Subcutaneous abdominal adipose tissue (tissue), 5 donors: Measurements from ENCODE around the gene MAN1A1.
A peak's percentile ranks its signal among the peaks of the same experiment; 100 is the strongest.
"Not testable (repeated sequence)": the region's sequence is repeated elsewhere in the genome, so short reads cannot be mapped to it uniquely, and the experiment has no call there.

Experiments used
- H3K27ac ChIP-seq: one replicate; pipeline ENCODE4 v1.7.0; 2013; ENCODE audit warnings: low read depth, mild to moderate bottlenecking, inconsistent platforms, low read length, moderate library complexity
- H3K27me3 ChIP-seq, 5 donors: one replicate each; pipeline ENCODE4 v1.7.0; 2013; ENCODE audit warnings: low read length in 5 of 5, inconsistent platforms in 1 of 5; ENCODE audit not compliant: control insufficient read depth in 5 of 5, insufficient read depth in 4 of 5
- H3K36me3 ChIP-seq, 5 donors: one replicate each; pipeline ENCODE4 v1.7.0; 2013; ENCODE audit warnings: low read length in 5 of 5; ENCODE audit not compliant: control insufficient read depth in 5 of 5, insufficient read depth in 5 of 5
- H3K4me1 ChIP-seq, 5 donors: one replicate each; pipeline ENCODE4 v1.7.0; 2013; ENCODE audit warnings: low read length in 5 of 5, mild to moderate bottlenecking in 3 of 5, moderate library complexity in 1 of 5; ENCODE audit not compliant: control insufficient read depth in 5 of 5, insufficient read depth in 5 of 5
- H3K4me3 ChIP-seq, 5 donors: one replicate each; pipeline ENCODE4 v1.7.0; 2013; ENCODE audit warnings: low read length in 5 of 5, low read depth in 1 of 5
- H3K9ac ChIP-seq, 5 donors: one replicate each; pipeline ENCODE4 v1.7.0; 2013; ENCODE audit warnings: low read length in 5 of 5, mild to moderate bottlenecking in 4 of 5, moderate library complexity in 3 of 5
- H3K9me3 ChIP-seq, 5 donors: one replicate each; pipeline ENCODE4 v1.7.0; 2013; ENCODE audit warnings: low read length in 5 of 5; ENCODE audit not compliant: control insufficient read depth in 5 of 5
- donor health status: healthy.
- donor health status: healthy.
- donor health status: healthy.
- donor health status: healthy.
- donor health status: healthy.

MAN1A1 gene

DNA sequence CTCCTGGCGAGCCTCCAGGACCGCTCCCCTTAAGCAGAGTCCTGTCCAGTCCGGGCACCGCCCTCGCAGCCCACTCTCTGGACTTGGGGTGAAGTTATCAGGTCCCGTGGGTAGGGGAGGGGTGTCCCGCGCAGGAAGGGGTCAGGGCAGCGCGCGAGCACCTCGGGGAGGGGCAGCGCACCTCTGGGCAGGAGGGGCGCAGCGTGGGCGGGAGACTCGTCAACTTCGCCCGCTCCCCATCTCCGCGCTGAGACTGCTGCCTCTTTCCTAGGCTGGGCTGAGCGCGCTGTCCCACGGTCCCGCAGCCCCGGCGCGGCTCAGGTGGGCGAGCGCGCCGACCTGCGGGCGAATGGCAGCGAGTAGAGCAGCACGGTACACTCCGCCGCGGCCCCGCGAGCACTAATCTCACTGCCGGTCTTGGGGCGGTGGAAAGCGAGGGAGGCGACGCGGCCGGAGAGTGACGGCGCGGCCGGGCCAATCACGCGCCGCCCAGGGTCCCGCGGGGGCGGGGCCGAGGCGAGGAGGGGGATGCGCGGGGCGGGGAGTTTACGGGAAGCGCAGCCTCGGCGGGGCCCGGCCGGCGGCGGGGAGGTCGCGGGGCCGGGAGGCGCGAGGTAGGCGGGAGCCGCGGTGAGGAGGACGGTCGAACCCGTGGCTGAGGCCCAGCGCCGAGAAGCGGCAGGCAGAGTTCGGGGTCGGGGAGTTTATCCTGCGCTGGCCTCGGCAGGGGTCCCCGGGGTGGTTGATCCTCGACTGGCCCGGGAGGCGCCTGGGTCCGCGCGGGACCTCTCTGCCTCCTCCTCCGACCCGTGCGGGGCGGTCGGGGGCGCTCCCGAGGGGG lies at the start of gene MAN1A1:
MAN1A1 (minus strand) TSS at position 401 of the 841 bp plus-strand sequence. CDS start 696 bp downstream, outside the sequence.
- H3K9me3 ChIP-seq: no peaks in the 10 kb centered on the region
- H3K36me3 ChIP-seq: peaks cover 0 to 2% (median 0%) of the 10 kb centered on the region in 5 donors
- no peaks in the 10 kb centered on the region for H3K27me3 ChIP-seq
- peaks cover 5 to 63% (median 52%) of the 10 kb centered on the region in 5 donors for H3K4me1 ChIP-seq
- H3K4me3 ChIP-seq: peak within 1 kb of the TSS; percentile 91 to 98 (median 94)
- H3K27ac ChIP-seq: peak within 1 kb of the TSS; percentile 100
- peak within 1 kb of the TSS; percentile 87 to 100 (median 98) for H3K9ac ChIP-seq

DNA sequence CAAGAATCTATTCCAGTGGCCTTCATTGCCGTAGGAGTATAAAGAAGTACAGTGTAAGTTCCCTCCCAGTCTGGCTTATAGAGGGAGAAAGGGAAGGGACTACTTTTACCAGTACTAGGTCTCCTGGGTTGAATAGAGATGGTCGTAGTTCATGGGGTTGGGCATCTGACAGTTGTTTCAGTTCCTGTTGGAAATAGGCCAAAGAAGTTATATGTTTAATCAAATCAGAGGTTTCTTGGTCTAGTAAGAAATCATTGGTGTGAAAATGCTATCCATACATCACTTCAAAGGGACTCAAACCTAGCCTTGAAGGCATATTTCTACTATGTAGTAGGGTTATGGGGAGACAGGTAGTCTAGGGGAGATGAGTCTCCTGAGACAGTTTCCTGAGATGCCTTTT lies 45.6 kb upstream of the MAN1A1 start:
- H3K27me3 ChIP-seq: no peaks in the 10 kb centered on the region
- no peak overlapping the region for H3K27ac ChIP-seq
- H3K9me3 ChIP-seq: peaks cover 0 to 22% (median 10%) of the 10 kb centered on the region in 5 donors
- no peak overlapping the region for H3K9ac ChIP-seq
- peaks cover 0 to 3% (median 0%) of the 10 kb centered on the region in 5 donors for H3K36me3 ChIP-seq
- no peak overlapping the region for H3K4me3 ChIP-seq
- no peaks in the 10 kb centered on the region for H3K4me1 ChIP-seq

DNA sequence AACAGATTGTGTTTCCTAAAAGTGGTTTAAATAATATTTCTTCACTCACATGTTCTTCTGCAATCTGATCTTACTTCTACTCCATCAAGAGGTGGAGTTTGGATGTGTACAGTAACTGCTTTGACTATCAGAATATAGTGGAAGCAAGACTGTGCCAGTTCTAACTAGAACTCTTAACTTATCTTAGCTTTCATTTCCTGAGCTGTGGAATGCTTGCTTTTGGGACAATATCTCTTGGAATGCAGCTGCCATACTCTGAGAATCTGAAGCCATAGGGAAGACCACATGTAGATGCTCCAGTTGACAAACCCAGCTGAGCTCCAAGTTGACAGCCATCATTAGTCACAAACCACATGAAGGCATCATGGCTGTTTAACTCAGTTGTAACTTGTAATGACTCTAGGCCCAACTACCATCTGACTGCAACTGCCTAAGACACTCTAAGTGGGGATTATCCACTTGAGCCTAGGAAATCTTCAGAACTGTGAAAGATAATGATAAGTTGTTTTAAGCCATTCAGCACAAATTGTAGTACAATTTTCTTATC lies 40.8 kb upstream of the MAN1A1 start:
- H3K4me3 ChIP-seq: no peak overlapping the region
- no peaks in the 10 kb centered on the region for H3K4me1 ChIP-seq
- H3K9ac ChIP-seq: no peak overlapping the region
- H3K9me3 ChIP-seq: peaks cover 0 to 14% (median 13%) of the 10 kb centered on the region in 5 donors
- H3K36me3 ChIP-seq: peaks cover 0 to 4% (median 0%) of the 10 kb centered on the region in 5 donors
- H3K27me3 ChIP-seq: no peaks in the 10 kb centered on the region
- H3K27ac ChIP-seq: no peak overlapping the region

DNA sequence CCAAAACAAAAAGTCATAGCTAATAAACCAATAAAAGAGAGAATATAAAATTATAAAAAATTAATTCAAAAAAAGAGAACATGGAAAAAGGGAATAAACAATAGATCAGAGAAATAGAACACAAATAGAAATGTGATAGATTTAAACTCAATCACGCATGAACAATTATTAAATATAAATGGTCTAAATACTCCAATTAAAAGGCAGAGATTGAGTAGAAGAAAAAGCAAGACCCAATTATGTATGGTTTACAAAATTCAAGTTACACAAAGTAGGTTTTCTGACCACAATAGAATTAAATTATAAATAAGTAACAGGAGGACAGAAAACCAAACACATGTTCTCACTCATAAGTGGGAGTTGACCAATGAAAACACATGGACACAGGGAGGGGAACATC lies 36.4 kb upstream of the MAN1A1 start:
- Histone ChIP-seq H3K9ac (no peak overlapping the region), H3K27me3 (no peaks in the 10 kb centered on the region), H3K9me3 (peaks cover 2 to 20% (median 16%) of the 10 kb centered on the region in 5 donors), H3K4me1 (no peaks in the 10 kb centered on the region), H3K27ac (no peak overlapping the region), H3K4me3 (no peak overlapping the region), H3K36me3 (peaks cover 0 to 4% (median 0%) of the 10 kb centered on the region in 5 donors)

DNA sequence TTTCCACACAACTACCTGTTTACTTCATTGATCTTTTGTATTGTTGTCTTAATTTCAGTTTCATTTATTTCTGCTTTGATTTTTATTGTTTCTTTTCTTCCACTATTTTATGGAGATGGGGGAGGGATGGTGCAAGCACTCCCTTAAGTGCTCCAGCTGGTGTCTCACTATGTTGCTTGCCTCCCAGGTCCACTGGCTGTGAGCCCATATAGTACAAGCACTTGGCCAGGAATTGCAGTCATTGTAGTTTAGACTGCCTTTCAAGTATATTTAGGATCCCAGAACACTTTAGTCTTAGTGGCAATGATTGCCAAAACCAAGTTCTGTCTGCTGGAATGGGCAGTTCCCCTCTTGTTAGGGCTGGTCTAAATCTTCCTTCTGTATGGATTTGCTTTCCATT lies 34.9 kb upstream of the MAN1A1 start:
- H3K36me3 ChIP-seq: peaks cover 0 to 4% (median 0%) of the 10 kb centered on the region in 5 donors
- H3K9me3 ChIP-seq: peaks cover 2 to 26% (median 20%) of the 10 kb centered on the region in 5 donors
- H3K4me1 ChIP-seq: no peaks in the 10 kb centered on the region
- H3K27ac ChIP-seq: no peak overlapping the region
- H3K27me3 ChIP-seq: no peaks in the 10 kb centered on the region
- no peak overlapping the region for H3K4me3 ChIP-seq
- H3K9ac ChIP-seq: no peak overlapping the region

DNA sequence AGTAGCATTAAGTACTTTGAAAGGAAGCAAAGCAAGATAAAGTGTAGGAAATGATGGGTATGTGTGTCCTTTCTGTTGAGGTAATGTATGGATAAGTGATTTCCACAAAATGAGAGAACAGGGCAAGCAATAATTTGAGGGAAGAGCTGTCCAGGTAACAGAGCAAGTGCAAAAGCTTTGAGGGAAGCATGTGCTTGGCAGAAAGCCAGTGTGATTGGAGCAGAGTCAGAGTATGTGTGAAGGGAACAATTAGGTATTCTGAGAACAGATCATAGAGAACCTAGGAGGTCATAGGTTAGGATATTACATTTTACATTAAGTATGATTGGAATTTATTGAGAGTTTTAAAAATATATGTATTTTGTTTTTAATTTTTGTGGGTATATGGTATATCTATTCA lies 30.2 kb upstream of the MAN1A1 start:
- Histone ChIP-seq H3K27ac (no peak overlapping the region), H3K9ac (no peak overlapping the region), H3K27me3 (no peaks in the 10 kb centered on the region), H3K9me3 (peaks cover 0 to 12% (median 8%) of the 10 kb centered on the region in 5 donors), H3K36me3 (no peaks in the 10 kb centered on the region), H3K4me1 (no peaks in the 10 kb centered on the region), H3K4me3 (no peak overlapping the region)

DNA sequence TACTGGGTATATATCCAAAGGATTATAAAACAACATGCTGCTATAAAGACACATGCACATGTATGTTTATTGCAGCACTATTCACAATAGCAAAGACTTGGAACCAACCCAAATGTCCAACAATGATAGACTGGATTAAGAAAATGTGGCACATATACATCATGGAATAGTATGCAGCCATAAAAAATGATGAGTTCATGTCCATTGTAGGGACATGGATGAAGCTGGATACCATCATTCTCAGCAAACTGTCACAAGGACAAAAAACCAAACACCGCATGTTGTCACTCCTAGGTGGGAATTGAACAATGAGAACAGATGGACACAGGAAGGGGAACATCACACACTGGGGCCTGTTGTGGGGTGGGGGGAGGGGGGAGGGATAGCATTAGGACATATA lies 27.5 kb upstream of the MAN1A1 start:
- not testable (repeated sequence) for H3K4me1 ChIP-seq, H3K27me3 ChIP-seq, H3K36me3 ChIP-seq, H3K4me3 ChIP-seq, H3K9me3 ChIP-seq, H3K27ac ChIP-seq, H3K9ac ChIP-seq

DNA sequence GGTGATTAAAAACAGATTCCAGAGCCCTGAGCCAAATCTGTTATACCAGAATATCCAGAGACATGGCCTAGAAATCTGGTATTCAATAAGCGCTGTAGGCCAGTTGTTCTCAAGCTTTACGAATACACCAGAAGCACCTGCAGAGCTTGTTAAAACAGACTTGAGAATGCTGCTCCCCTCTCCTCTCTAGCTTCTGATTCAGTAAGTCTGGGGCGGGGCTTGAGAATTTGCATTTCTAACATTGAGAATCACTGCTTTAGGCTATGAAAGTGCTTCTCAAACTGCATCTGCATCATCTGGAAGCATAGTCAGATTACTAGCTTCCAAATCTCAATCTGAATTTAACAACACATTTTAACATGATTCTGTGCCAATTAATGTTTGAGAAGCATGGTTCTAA lies 20.5 kb upstream of the MAN1A1 start:
- peaks cover 0 to 25% (median 0%) of the 10 kb centered on the region in 5 donors for H3K36me3 ChIP-seq
- no peak overlapping the region for H3K4me3 ChIP-seq
- no peaks in the 10 kb centered on the region for H3K27me3 ChIP-seq
- H3K27ac ChIP-seq: no peak overlapping the region
- peaks cover 0 to 3% (median 0%) of the 10 kb centered on the region in 5 donors for H3K9me3 ChIP-seq
- H3K9ac ChIP-seq: no peak overlapping the region
- H3K4me1 ChIP-seq: no peaks in the 10 kb centered on the region

DNA sequence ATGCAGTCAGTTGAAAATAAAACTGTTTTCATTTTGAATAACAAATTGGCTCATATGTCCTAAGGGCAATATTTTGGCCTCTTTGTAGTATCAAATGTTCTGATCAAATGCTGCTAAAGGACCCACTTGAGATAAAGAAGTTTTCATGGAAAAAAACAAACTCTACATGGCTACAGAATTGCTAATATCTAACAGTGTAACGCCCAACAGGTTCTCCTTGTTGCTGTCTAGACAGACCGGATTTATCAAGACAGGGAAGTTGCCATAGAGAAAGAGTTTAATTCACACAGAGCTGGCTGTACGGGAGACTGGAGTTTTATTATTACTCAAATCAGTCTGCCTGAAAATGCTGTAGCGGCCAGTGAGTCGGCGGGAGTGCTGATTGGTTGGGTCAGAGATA lies 19.4 kb upstream of the MAN1A1 start:
- Histone ChIP-seq H3K27me3 (no peaks in the 10 kb centered on the region), H3K27ac (no peak overlapping the region), H3K4me3 (no peak overlapping the region), H3K9me3 (peaks cover 0 to 3% (median 0%) of the 10 kb centered on the region in 5 donors), H3K9ac (no peak overlapping the region), H3K36me3 (peaks cover 0 to 25% (median 2%) of the 10 kb centered on the region in 5 donors), H3K4me1 (no peaks in the 10 kb centered on the region)

DNA sequence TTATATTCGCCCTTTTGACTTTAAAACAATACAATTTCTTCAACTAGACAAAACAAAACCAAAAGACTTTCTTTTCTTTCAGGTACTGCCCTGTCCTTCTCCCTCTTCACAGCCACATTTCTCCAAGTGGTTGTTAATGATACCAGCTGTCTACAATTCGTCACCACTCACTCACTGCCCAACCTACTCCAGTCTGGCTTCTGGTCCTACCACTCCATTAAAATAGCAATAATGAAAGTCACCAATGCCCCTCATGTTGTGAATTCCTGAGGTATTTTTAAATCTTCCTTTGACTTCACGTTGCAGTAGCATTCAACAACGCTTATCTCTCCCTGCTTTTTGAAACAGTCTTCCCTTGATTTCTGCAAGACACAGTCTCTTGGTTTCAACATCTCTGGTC lies 11.6 kb upstream of the MAN1A1 start:
- H3K9ac ChIP-seq: no peak overlapping the region
- no peaks in the 10 kb centered on the region for H3K9me3 ChIP-seq
- peaks cover 0 to 7% (median 2%) of the 10 kb centered on the region in 5 donors for H3K36me3 ChIP-seq
- H3K27ac ChIP-seq: no peak overlapping the region
- H3K27me3 ChIP-seq: no peaks in the 10 kb centered on the region
- H3K4me1 ChIP-seq: peaks cover 0 to 4% (median 0%) of the 10 kb centered on the region in 5 donors
- H3K4me3 ChIP-seq: no peak overlapping the region
